IMR-90 (cell line): Measurements from ENCODE around the gene SLC38A8. TPM values are rescaled to one million over a fixed set of nuclear protein-coding genes. Genes with fewer than 3 reads are reported as not detected.

ENCODE experiments used
- ATAC-seq: fragments of 200-7000 bp; cut with Tn5 transposase; 2 replicates; pipeline ENCODE4 v1.9.1; 2020; ENCODE audit warnings: low read depth, mild to moderate bottlenecking, moderate library complexity
- BruUV-seq: library from RNA; stranded (reverse); fragments of 400-500 nt; replicated peaks from 2 replicates; lab custom pipeline; 2021; lab: Mats Ljungman, UMichigan
- CTCF ChIA-PET: fragments of 300-600 bp; formaldehyde crosslinking; extraction: SDS; loops from one replicate; lab custom pipeline; 2021; ENCODE audit warnings: antibody characterized with exemption; lab: Yijun Ruan, JAX
- POLR2A ChIA-PET: fragments of 300-600 bp; sonication (Branson Sonifier 250); formaldehyde crosslinking; loops from one replicate; lab custom pipeline; 2022; ENCODE audit warnings: antibody characterized with exemption; ENCODE audit not compliant: unreplicated experiment; lab: Charles Lee
- DNase-seq: peaks from one replicate; pipeline ENCODE4 v3.0.0; 2013
- H2AFZ ChIP-seq: replicated peaks from 2 replicates; pipeline ENCODE3; 2013; ENCODE audit warnings: low read length, mild to moderate bottlenecking; ENCODE audit not compliant: poor library complexity
- H2AK5ac ChIP-seq: 2 replicates; pipeline ENCODE4 v1.6.1; 2013; ENCODE audit warnings: low read depth, low read length, inconsistent platforms
- H2AK9ac ChIP-seq: replicated peaks from 2 replicates; pipeline ENCODE3; 2013; ENCODE audit warnings: mild to moderate bottlenecking, low read depth, low read length, moderate library complexity; ENCODE audit not compliant: poor library complexity
- H2BK120ac ChIP-seq: 2 replicates; pipeline ENCODE4 v1.6.1; 2013; ENCODE audit warnings: low read depth, low read length, inconsistent platforms
- H2BK15ac ChIP-seq: 3 replicates; pipeline ENCODE4 v1.6.1; 2013; ENCODE audit warnings: low read depth, low read length, inconsistent platforms
- H2BK20ac ChIP-seq: 2 replicates; pipeline ENCODE4 v1.6.1; 2013; ENCODE audit warnings: low read depth, mild to moderate bottlenecking, inconsistent platforms, low read length, moderate library complexity
- H2BK5ac ChIP-seq: 2 replicates; pipeline ENCODE4 v1.6.1; 2013; ENCODE audit warnings: mild to moderate bottlenecking, low read depth, low read length, inconsistent platforms; ENCODE audit not compliant: poor library complexity, severe bottlenecking
- H3K14ac ChIP-seq: replicated peaks from 2 replicates; pipeline ENCODE4 v1.6.1; 2013; ENCODE audit warnings: low read depth, low read length, inconsistent platforms
- H3K18ac ChIP-seq: 2 replicates; pipeline ENCODE4 v1.6.1; 2013; ENCODE audit warnings: low read depth, low read length, control low read depth
- H3K23ac ChIP-seq: 2 replicates; pipeline ENCODE4 v1.6.1; 2013; ENCODE audit warnings: low read depth, low read length, inconsistent platforms
- H3K27ac ChIP-seq: 2 replicates; pipeline ENCODE4 v1.5.1; 2013; ENCODE audit warnings: mild to moderate bottlenecking, control low read depth, low read length; ENCODE audit not compliant: insufficient read depth
- H3K27me3 ChIP-seq: 2 replicates; pipeline ENCODE4 v1.6.1; 2013; ENCODE audit warnings: low read length; ENCODE audit not compliant: control insufficient read depth, insufficient read depth
- H3K36me3 ChIP-seq: 2 replicates; pipeline ENCODE4 v1.6.1; 2013; ENCODE audit warnings: low read length, mixed read lengths; ENCODE audit not compliant: control insufficient read depth, insufficient read depth
- H3K4ac ChIP-seq: 2 replicates; pipeline ENCODE4 v1.6.1; 2013; ENCODE audit warnings: low read depth, low read length, inconsistent platforms
- H3K4me1 ChIP-seq: 2 replicates; pipeline ENCODE4 v1.6.1; 2013; ENCODE audit warnings: low read length, mixed read lengths; ENCODE audit not compliant: control insufficient read depth, insufficient read depth
- H3K4me2 ChIP-seq: 2 replicates; pipeline ENCODE4 v1.6.1; 2013; ENCODE audit warnings: low read depth, mild to moderate bottlenecking, control low read depth, low read length, moderate library complexity
- H3K4me3 ChIP-seq: 2 replicates; pipeline ENCODE4 v1.5.1; 2013; ENCODE audit warnings: low read depth, mild to moderate bottlenecking, control low read depth, low read length, moderate library complexity; ENCODE audit not compliant: insufficient read depth
- H3K56ac ChIP-seq: 2 replicates; pipeline ENCODE4 v1.6.1; 2013; ENCODE audit warnings: low read length, inconsistent platforms; ENCODE audit not compliant: insufficient read depth; ENCODE audit errors: extremely low read depth
- H3K79me1 ChIP-seq, 2 experiments: 2 replicates each; pipeline ENCODE4 v1.6.1; 2013; ENCODE audit warnings: low read length in 2 of 2, inconsistent platforms in 1 of 2, low read depth in 1 of 2
- H3K9ac ChIP-seq: 2 replicates; pipeline ENCODE4 v1.6.1; 2013; ENCODE audit warnings: low read depth, low read length, control low read depth
- H3K9me1 ChIP-seq: 2 replicates; pipeline ENCODE4 v1.6.1; 2013; ENCODE audit warnings: low read length, inconsistent platforms; ENCODE audit not compliant: insufficient read depth
- H3K9me3 ChIP-seq: 2 replicates; pipeline ENCODE4 v1.6.1; 2013; ENCODE audit warnings: low read length; ENCODE audit not compliant: control insufficient read depth, insufficient read depth
- H4K20me1 ChIP-seq: 2 replicates; pipeline ENCODE4 v1.6.1; 2013; ENCODE audit warnings: low read length, inconsistent platforms; ENCODE audit not compliant: insufficient read depth
- H4K5ac ChIP-seq: 2 replicates; pipeline ENCODE4 v1.6.1; 2013; ENCODE audit warnings: mild to moderate bottlenecking, low read depth, low read length, control low read depth
- H4K8ac ChIP-seq, 2 experiments: 2 replicates each; pipeline ENCODE4 v1.6.1; 2013; ENCODE audit warnings: low read depth in 2 of 2, low read length in 2 of 2, control low read depth in 1 of 2, inconsistent platforms in 1 of 2
- H4K91ac ChIP-seq: 2 replicates; pipeline ENCODE4 v1.6.1; 2013; ENCODE audit warnings: low read depth, low read length, inconsistent platforms; ENCODE audit not compliant: insufficient read depth
- BHLHE40 ChIP-seq: fragments of 150-350 bp; IDR thresholded peaks from 2 replicates; pipeline ENCODE4 v1.6.1; 2016; ENCODE audit warnings: mild to moderate bottlenecking, low read depth, low read length
- MAFK ChIP-seq: IDR thresholded peaks from 2 replicates; pipeline ENCODE4 v1.6.1; 2012; ENCODE audit warnings: low read depth, low read length, improper control_type of control experiment
- RAD21 ChIP-seq: IDR thresholded peaks from 2 replicates; pipeline ENCODE4 v1.6.1; 2012; ENCODE audit warnings: low read length, improper control_type of control experiment
- RCOR1 ChIP-seq: IDR thresholded peaks from 2 replicates; pipeline ENCODE4 v1.6.1; 2012; ENCODE audit warnings: mild to moderate bottlenecking, low read length, improper control_type of control experiment; ENCODE audit not compliant: insufficient replicate concordance
- USF2 ChIP-seq: fragments of 150-350 bp; IDR thresholded peaks from 2 replicates; pipeline ENCODE4 v1.6.1; 2017; ENCODE audit warnings: mild to moderate bottlenecking, antibody characterized with exemption, low read length, low read depth
- WGBS, 2 experiments: methylation state at CpG; one replicate each; pipeline versions ENCODE4 v1.1.5 to v1.1.7; 2013; ENCODE audit warnings: missing lambda C conversion rate in 2 of 2; ENCODE audit not compliant: insufficient read length in 1 of 2; ENCODE audit errors: extremely low coverage in 2 of 2; 5-methylcytosine and 5-hydroxymethylcytosine counted together
- dilution Hi-C: fragments of 300-500 bp; cut with HindIII; formaldehyde crosslinking; loops from one replicate; pipeline ENCODE4 v1.14.3; 2018; ENCODE audit warnings: low sequenced_read_pairs; ENCODE audit not compliant: unreplicated experiment
- in situ Hi-C: fragments of 300-500 bp; cut with MboI; formaldehyde crosslinking; loops from 3 replicates; pipeline ENCODE4 v1.14.3; 2019; ENCODE audit warnings: low sequenced_read_pairs, inconsistent platforms, mixed read lengths
- intact Hi-C: fragments of 100-400 bp; cut with micrococcal nuclease; formaldehyde crosslinking; loops from 2 replicates; pipeline ENCODE4 v1.10.0; 2022
- polyA plus RNA-seq, 3 experiments: library from polyadenylated mRNA; depleted of rRNA; stranded (reverse); fragments of >200 nt; gene quantifications; 2 replicates each; pipeline ENCODE4 v1.2.3, GENCODE V29; 2012; ENCODE audit warnings: low replicate concordance in 1 of 3
- total RNA-seq: library from RNA; depleted of rRNA; stranded (reverse); fragments of >200 nt; gene quantifications from 2 replicates; pipeline ENCODE4 v1.2.3, GENCODE V29; 2012

SLC38A8 gene
- total and polyA plus RNA-seq, 2 of the 4 experiments (the other 2 are of a cell fraction): not detected

- BruUV-seq: no TSS peak
- H3K23ac ChIP-seq: no peak overlapping the region
- H3K4me1 ChIP-seq: peaks cover 7% of the 10 kb centered on the region; the same call in 1 of the 2 replicates
- no peak overlapping the region for H3K56ac ChIP-seq
- no peaks in the 10 kb centered on the region for H4K20me1 ChIP-seq
- ChIA-PET POLR2A (no interaction called here), CTCF (no interaction called here)
- peak overlapping the region in 1 of 2 experiments; percentile 22; a peak in 1 of 4 replicates for H4K8ac ChIP-seq
- dilution Hi-C loops (no loop called here), in situ Hi-C loops (no loop called here), intact Hi-C loops (no loop called here)
- no peak overlapping the region for H3K27ac ChIP-seq
- H3K4me2 ChIP-seq: no peak overlapping the region
- H2AK9ac ChIP-seq: peak overlapping the region; percentile 42
- ATAC-seq (no peak; the same call in 1 of the 2 replicates), DNase-seq (peak; percentile 71)
- H3K4ac ChIP-seq: peak overlapping the region; percentile 29; the same call in 1 of the 2 replicates
- no peaks in the 10 kb centered on the region for H3K9me3 ChIP-seq
- no peak overlapping the region; the same call in 2 of the 3 replicates for H2BK15ac ChIP-seq
- WGBS, 2 experiments: 81% methylated on average over 4 of the region's 6 CpGs; no CpG with 5 or more reads in 1 of the 2 experiments
- H3K9me1 ChIP-seq: 0 out of 2 replicates have a peak, but pooled peaks cover 4% of the 10 kb centered on the region
- peak overlapping the region; percentile 72; the same call in 1 of the 2 replicates for H2AK5ac ChIP-seq
- 0 out of 2 replicates have a peak overlapping the region, but pooled peaks have one; percentile 21 for H3K14ac ChIP-seq
- no peaks in the 10 kb centered on the region for H3K36me3 ChIP-seq
- no peak overlapping the region for H3K4me3 ChIP-seq
- H2BK20ac ChIP-seq: no peak overlapping the region; the same call in 1 of the 2 replicates
- TF ChIP-seq USF2 (peak; percentile 69), RAD21 (no peak), MAFK (peak; percentile 54), RCOR1 (no peak), BHLHE40 (peak; percentile 24; the same call in 1 of the 2 replicates)
- H4K91ac ChIP-seq: no peak overlapping the region
- peaks cover 26% of the 10 kb centered on the region for H3K27me3 ChIP-seq
- no peak overlapping the region for H4K5ac ChIP-seq
- H2BK120ac ChIP-seq: peak overlapping the region; percentile 52; the same call in 1 of the 2 replicates
- no peak overlapping the region for H3K18ac ChIP-seq
- H2BK5ac ChIP-seq: no peak overlapping the region
- H3K79me1 ChIP-seq: no peaks in the 10 kb centered on the region
- H2AFZ ChIP-seq: peak overlapping the region; percentile 53
- no peak overlapping the region for H3K9ac ChIP-seq
Observed at GRCh38 chr16:83992624-83993023, 50.0 kb downstream of the SLC38A8 start.
